ENCODE data around the gene CFAP99. TPM values are rescaled to one million over a fixed set of nuclear protein-coding genes. Genes with fewer than 3 reads are reported as not detected.

CFAP99 gene
- total RNA-seq, 1 donor from 2014 or later: not detected

GRCh38 chr4:2446656-2447564 is 28.2 kb downstream of the CFAP99 start:
- Histone ChIP-seq H3K36me3 (ENCODE audit: control insufficient read depth, insufficient read depth, low read length) (no peaks in the 10 kb centered on the region), H3K27me3 (ENCODE audit: control insufficient read depth, insufficient read depth, low read length) (peaks cover 2% of the 10 kb centered on the region), H3K4me3 (ENCODE audit: low read depth, low read length) (no peak overlapping the region)
- DNase-seq (ENCODE audit: low read depth) (no peak), FAIRE-seq (no peak)
- no peak for TF ChIP-seq CTCF (IDR thresholded peaks at IDR 0.05; ENCODE audit: insufficient read depth, low read length, severe bottlenecking)

- no peak for TF ChIP-seq CTCF (IDR thresholded peaks at IDR 0.05; ENCODE audit: insufficient read depth, low read length, severe bottlenecking)
- Histone ChIP-seq H3K27me3 (ENCODE audit: control insufficient read depth, insufficient read depth, low read length) (peaks cover 2% of the 10 kb centered on the region), H3K36me3 (ENCODE audit: control insufficient read depth, insufficient read depth, low read length) (no peaks in the 10 kb centered on the region), H3K4me3 (ENCODE audit: low read depth, low read length) (no peak overlapping the region)
- FAIRE-seq: no peak
- no peak for DNase-seq (ENCODE audit: low read depth)
Measured at GRCh38 chr4:2448589-2448988, 29.8 kb downstream of the CFAP99 start.

GRCh38 chr4:2449051-2449450 is 30.3 kb downstream of the CFAP99 start:
- peaks cover 2% of the 10 kb centered on the region for H3K27me3 ChIP-seq (ENCODE audit: control insufficient read depth, insufficient read depth, low read length)
- no peak for TF ChIP-seq CTCF (IDR thresholded peaks at IDR 0.05; ENCODE audit: insufficient read depth, low read length, severe bottlenecking)
- FAIRE-seq (no peak), DNase-seq (ENCODE audit: low read depth) (no peak)
- H3K36me3 ChIP-seq (ENCODE audit: control insufficient read depth, insufficient read depth, low read length): no peaks in the 10 kb centered on the region
- no peak overlapping the region for H3K4me3 ChIP-seq (ENCODE audit: low read depth, low read length)

- DNase-seq (ENCODE audit: low read depth) (no peak), FAIRE-seq (no peak)
- peaks cover 2% of the 10 kb centered on the region for H3K27me3 ChIP-seq (ENCODE audit: control insufficient read depth, insufficient read depth, low read length)
- no peak overlapping the region for H3K4me3 ChIP-seq (ENCODE audit: low read depth, low read length)
- no peak for TF ChIP-seq CTCF (IDR thresholded peaks at IDR 0.05; ENCODE audit: insufficient read depth, low read length, severe bottlenecking)
- no peaks in the 10 kb centered on the region for H3K36me3 ChIP-seq (ENCODE audit: control insufficient read depth, insufficient read depth, low read length)
Measured at GRCh38 chr4:2449511-2450392, 31.0 kb downstream of the CFAP99 start.

GRCh38 chr4:2450394-2451035 is 31.8 kb downstream of the CFAP99 start:
- Histone ChIP-seq H3K27me3 (ENCODE audit: control insufficient read depth, insufficient read depth, low read length) (peaks cover 2% of the 10 kb centered on the region), H3K4me3 (ENCODE audit: low read depth, low read length) (no peak overlapping the region), H3K36me3 (ENCODE audit: control insufficient read depth, insufficient read depth, low read length) (no peaks in the 10 kb centered on the region)
- DNase-seq (ENCODE audit: low read depth) (no peak), FAIRE-seq (no peak)
- TF ChIP-seq CTCF (IDR thresholded peaks at IDR 0.05; ENCODE audit: insufficient read depth, low read length, severe bottlenecking): no peak

Data from bronchial epithelial cell (primary cell).